MM.1S (cell line): ENCODE measurements around the gene ROR2.

Experiments used
- EZH2 ChIP-seq: fragments of 300-600 bp; sonication (generic); optimal IDR thresholded peaks from 2 replicates; pipeline ENCODE3; 2017; ENCODE audit warnings: low read depth, mild to moderate bottlenecking, antibody characterized with exemption, low read length, mixed read lengths
- TF ChIP-seq, protein P1 (sequence below): fragments of 300-600 bp; sonication (generic); IDR thresholded peaks from 2 replicates; pipeline ENCODE4 v1.5.1; 2016; ENCODE audit warnings: antibody characterized with exemption, low read length, mixed read lengths

DNA sequence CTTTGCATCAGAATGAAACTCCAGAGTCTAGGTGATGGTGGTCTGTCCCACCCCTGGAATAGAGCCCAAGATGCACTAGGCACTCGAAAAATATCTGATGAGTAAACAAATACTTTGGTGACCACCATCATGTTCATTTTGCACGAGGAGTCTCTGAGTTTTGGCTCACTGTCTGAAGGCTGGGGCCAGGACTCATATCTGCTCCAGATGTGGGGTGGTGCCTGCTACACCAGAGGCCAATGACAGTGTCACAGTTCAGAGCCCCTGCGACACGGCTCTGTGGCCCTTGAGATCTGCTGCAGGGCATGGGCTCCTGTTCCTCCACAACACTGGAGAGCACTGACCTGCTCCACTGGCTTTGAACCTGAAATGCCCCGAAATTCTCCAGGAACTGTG, 164.6 kb downstream of the ROR2 start:
- TF ChIP-seq, protein P1, sequence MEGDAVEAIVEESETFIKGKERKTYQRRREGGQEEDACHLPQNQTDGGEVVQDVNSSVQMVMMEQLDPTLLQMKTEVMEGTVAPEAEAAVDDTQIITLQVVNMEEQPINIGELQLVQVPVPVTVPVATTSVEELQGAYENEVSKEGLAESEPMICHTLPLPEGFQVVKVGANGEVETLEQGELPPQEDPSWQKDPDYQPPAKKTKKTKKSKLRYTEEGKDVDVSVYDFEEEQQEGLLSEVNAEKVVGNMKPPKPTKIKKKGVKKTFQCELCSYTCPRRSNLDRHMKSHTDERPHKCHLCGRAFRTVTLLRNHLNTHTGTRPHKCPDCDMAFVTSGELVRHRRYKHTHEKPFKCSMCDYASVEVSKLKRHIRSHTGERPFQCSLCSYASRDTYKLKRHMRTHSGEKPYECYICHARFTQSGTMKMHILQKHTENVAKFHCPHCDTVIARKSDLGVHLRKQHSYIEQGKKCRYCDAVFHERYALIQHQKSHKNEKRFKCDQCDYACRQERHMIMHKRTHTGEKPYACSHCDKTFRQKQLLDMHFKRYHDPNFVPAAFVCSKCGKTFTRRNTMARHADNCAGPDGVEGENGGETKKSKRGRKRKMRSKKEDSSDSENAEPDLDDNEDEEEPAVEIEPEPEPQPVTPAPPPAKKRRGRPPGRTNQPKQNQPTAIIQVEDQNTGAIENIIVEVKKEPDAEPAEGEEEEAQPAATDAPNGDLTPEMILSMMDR: no peak
- TF ChIP-seq EZH2: no peak
